Measurements from ENCODE around the gene DRAXIN.

- TF ChIP-seq, protein P1, sequence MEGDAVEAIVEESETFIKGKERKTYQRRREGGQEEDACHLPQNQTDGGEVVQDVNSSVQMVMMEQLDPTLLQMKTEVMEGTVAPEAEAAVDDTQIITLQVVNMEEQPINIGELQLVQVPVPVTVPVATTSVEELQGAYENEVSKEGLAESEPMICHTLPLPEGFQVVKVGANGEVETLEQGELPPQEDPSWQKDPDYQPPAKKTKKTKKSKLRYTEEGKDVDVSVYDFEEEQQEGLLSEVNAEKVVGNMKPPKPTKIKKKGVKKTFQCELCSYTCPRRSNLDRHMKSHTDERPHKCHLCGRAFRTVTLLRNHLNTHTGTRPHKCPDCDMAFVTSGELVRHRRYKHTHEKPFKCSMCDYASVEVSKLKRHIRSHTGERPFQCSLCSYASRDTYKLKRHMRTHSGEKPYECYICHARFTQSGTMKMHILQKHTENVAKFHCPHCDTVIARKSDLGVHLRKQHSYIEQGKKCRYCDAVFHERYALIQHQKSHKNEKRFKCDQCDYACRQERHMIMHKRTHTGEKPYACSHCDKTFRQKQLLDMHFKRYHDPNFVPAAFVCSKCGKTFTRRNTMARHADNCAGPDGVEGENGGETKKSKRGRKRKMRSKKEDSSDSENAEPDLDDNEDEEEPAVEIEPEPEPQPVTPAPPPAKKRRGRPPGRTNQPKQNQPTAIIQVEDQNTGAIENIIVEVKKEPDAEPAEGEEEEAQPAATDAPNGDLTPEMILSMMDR (IDR thresholded peaks at IDR 0.05) = no peak
- no peak for TF ChIP-seq POLR2A (IDR thresholded peaks at IDR 0.05)
These were observed 31.8 kb upstream of the DRAXIN start for GRCh38 chr1:11659748-11660147.

All from heart left ventricle (tissue), 13 donors.